KMS-11 (cell line): ENCODE results near the gene NR2F2.

Experiments used
- H2AFZ ChIP-seq: fragments of 200-600 bp; sonication (generic); 2 replicates; pipeline ENCODE4 v1.6.1; 2016; ENCODE audit warnings: antibody characterized with exemption, mixed run types, low read depth
- H3K27ac ChIP-seq: fragments of 200-600 bp; sonication (generic); 2 replicates; pipeline ENCODE4 v1.6.1; 2016; ENCODE audit warnings: mild to moderate bottlenecking, mixed run types
- H3K27me3 ChIP-seq: fragments of 200-600 bp; sonication (generic); 2 replicates; pipeline ENCODE4 v1.6.1; 2017; ENCODE audit warnings: mild to moderate bottlenecking, low read depth, mixed run types, moderate library complexity; ENCODE audit not compliant: insufficient read depth
- H3K36me3 ChIP-seq: fragments of 200-600 bp; sonication (generic); 2 replicates; pipeline ENCODE4 v1.6.1; 2017; ENCODE audit warnings: mild to moderate bottlenecking, mixed run types; ENCODE audit not compliant: insufficient read depth
- H3K4me1 ChIP-seq: fragments of 200-600 bp; sonication (generic); 2 replicates; pipeline ENCODE4 v1.6.1; 2016; ENCODE audit warnings: mild to moderate bottlenecking, low read depth, mixed run types; ENCODE audit not compliant: poor library complexity, severe bottlenecking
- H3K4me2 ChIP-seq: fragments of 200-600 bp; sonication (generic); 2 replicates; pipeline ENCODE4 v1.7.0; 2016; ENCODE audit warnings: mild to moderate bottlenecking, mixed run types
- H3K4me3 ChIP-seq: fragments of 200-600 bp; sonication (generic); IDR thresholded peaks from 2 replicates; pipeline ENCODE4 v1.6.1; 2017; ENCODE audit warnings: low read depth, low read length, mixed read lengths; ENCODE audit not compliant: insufficient read depth
- H3K79me2 ChIP-seq: fragments of 200-600 bp; sonication (generic); 2 replicates; pipeline ENCODE4 v1.6.1; 2016; ENCODE audit warnings: low read depth, mixed run types; ENCODE audit not compliant: insufficient read depth
- H3K9ac ChIP-seq: fragments of 200-600 bp; sonication (generic); 2 replicates; pipeline ENCODE4 v1.6.1; 2016; ENCODE audit warnings: mild to moderate bottlenecking, mixed run types
- H4K20me1 ChIP-seq: fragments of 200-600 bp; sonication (generic); 2 replicates; pipeline ENCODE4 v1.6.1; 2016; ENCODE audit warnings: mild to moderate bottlenecking, mixed run types; ENCODE audit not compliant: insufficient read depth
- CTCF ChIP-seq: fragments of 200-600 bp; sonication (generic); conservative IDR thresholded peaks from 2 replicates; pipeline ENCODE4 v1.6.1; 2017; ENCODE audit warnings: low read depth, mild to moderate bottlenecking, antibody characterized with exemption, low read length, moderate library complexity, mixed read lengths

NR2F2 gene

GRCh38 chr15:96355568-96356187 lies 25.2 kb downstream of the NR2F2 start:
- Histone ChIP-seq H3K27ac (no peak overlapping the region), H3K4me2 (no peak overlapping the region), H3K9ac (no peak overlapping the region), H3K4me1 (peaks cover 13% of the 10 kb centered on the region), H3K27me3 (peaks cover 6% of the 10 kb centered on the region; the same call in 1 of the 2 replicates), H2AFZ (no peak overlapping the region), H4K20me1 (no peaks in the 10 kb centered on the region), H3K79me2 (no peaks in the 10 kb centered on the region), H3K4me3 (no peak overlapping the region), H3K36me3 (no peaks in the 10 kb centered on the region)
- no peak for TF ChIP-seq CTCF

DNA sequence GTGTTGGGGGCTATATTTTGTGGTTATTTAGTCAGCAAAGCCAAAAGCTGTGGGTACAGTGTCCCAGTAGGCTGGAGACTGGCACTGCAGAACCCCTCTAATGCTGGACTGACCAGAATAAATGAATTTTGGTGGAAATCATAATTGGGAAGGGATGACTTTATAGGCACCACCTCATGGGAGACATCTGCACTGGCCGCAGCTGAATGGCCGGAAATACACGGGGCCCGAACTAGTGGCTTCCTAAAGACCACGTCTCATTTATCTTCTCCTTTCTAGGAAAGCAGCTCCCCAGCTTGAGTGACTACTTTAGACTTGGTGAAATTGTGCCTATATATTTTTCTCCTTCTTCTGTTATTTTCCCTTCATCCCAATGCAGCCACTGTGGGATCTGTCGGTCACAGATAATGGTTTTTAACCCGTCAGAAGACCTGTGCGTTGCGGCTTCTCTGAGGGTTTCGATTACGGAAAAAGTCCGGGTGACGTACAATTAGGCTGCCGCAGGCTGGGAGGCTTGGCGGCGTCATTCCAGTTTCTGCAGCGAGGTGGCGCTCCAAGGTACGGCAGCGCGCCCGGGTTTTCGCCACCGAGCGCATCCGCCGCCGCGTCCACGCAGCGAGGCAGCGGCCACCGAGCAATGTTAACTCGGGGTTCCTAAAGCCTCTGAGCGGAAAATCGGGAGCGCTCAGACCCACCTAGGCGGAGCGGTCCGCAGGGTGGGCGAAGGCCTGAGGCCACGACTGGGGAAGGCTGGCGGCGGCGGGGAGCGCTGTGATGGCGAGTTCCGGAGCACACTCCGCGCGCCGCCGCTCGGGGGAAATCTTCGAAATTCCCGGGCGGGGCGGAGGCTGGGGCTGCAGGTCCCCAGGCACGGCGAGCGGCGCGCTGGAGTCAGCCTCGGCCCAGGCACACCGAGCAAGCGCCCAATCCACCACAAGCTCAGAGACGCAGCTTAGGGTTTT lies 26.3 kb downstream of the NR2F2 start:
- H3K4me1 ChIP-seq, result peaks cover 13% of the 10 kb centered on the region
- H3K79me2 ChIP-seq, result no peaks in the 10 kb centered on the region
- H3K4me2 ChIP-seq, result peak overlapping the region; percentile 85
- no peaks in the 10 kb centered on the region for H3K36me3 ChIP-seq
- no peak overlapping the region for H3K27ac ChIP-seq
- no peak overlapping the region for H3K4me3 ChIP-seq
- peak; percentile 89 for TF ChIP-seq CTCF
- peak overlapping the region; percentile 63 for H2AFZ ChIP-seq
- no peaks in the 10 kb centered on the region for H4K20me1 ChIP-seq
- H3K9ac ChIP-seq, result peak overlapping the region; percentile 56
- peaks cover 6% of the 10 kb centered on the region; the same call in 1 of the 2 replicates for H3K27me3 ChIP-seq

- peaks cover 13% of the 10 kb centered on the region for H3K4me1 ChIP-seq
- no peaks in the 10 kb centered on the region for H3K36me3 ChIP-seq
- peak overlapping the region; percentile 85 for H3K4me2 ChIP-seq
- H3K4me3 ChIP-seq, result no peak overlapping the region
- H3K79me2 ChIP-seq, result no peaks in the 10 kb centered on the region
- H4K20me1 ChIP-seq, result no peaks in the 10 kb centered on the region
- peaks cover 6% of the 10 kb centered on the region; the same call in 1 of the 2 replicates for H3K27me3 ChIP-seq
- H3K27ac ChIP-seq, result no peak overlapping the region
- TF ChIP-seq CTCF, result no peak
- peak overlapping the region; percentile 30; the same call in 1 of the 2 replicates for H2AFZ ChIP-seq
- H3K9ac ChIP-seq, result no peak overlapping the region
Measured at GRCh38 chr15:96358001-96358801, 27.7 kb downstream of the NR2F2 start.
